ENCODE data around the gene MAD2L1BP.

DNA sequence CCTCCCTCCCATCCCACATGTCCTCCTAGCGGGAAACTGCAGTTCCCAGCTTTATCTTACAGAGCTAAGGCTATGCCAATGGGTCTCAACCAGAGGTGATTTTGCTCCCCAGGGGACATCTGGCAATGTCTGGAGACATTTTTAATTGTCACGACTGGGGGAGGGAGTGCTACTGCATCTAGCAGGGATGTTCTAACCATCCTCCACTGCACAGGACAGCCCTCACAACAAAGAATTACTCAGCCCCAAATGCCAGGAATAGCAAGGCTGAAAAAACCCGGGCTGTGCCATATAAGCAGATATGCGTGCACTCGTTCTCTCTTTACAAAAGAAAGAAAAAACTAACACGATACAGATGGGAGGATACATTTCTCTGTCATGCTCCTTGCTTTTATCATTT lies 43.4 kb downstream of the MAD2L1BP start:
- no peak for TF ChIP-seq POLR2A (IDR thresholded peaks at IDR 0.05; ENCODE audit: low read depth, low read length)
- TF ChIP-seq TAF1 (IDR thresholded peaks at IDR 0.05; ENCODE audit: borderline replicate concordance, low read depth, low read length) = no peak
- TF ChIP-seq POLR2AphosphoS5 (IDR thresholded peaks at IDR 0.05; ENCODE audit: low read depth, low read length) = no peak

All from GM12892 (cell line).